Measurements from ENCODE around the gene GOLGA3.
A peak's percentile ranks its signal among the peaks of the same experiment; 100 is the strongest.
"Not testable (repeated sequence)": the region's sequence is repeated elsewhere in the genome, so short reads cannot be mapped to it uniquely, and the experiment has no call there.

The GOLGA3 gene

DNA sequence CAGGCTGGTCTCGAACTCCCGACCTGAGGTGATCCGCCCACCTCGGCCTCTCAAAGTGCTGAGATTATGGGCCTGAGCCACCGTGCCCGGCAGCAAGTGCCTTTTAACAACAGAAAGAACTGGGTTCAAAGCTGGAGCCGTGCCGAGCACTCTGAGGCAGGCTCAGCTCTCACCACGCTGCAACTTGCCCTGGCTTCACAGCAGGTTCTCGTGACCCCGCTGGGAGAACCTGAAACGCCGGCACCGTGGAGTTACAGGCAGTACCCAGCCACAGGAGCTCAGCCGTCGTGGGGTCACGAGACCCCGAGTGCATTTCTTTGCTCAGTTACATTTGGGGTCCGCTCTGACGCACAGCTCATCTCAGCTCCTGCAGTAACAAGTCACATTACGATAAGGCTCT lies 14.4 kb downstream of the GOLGA3 start:
- no peak for DNase-seq

DNA sequence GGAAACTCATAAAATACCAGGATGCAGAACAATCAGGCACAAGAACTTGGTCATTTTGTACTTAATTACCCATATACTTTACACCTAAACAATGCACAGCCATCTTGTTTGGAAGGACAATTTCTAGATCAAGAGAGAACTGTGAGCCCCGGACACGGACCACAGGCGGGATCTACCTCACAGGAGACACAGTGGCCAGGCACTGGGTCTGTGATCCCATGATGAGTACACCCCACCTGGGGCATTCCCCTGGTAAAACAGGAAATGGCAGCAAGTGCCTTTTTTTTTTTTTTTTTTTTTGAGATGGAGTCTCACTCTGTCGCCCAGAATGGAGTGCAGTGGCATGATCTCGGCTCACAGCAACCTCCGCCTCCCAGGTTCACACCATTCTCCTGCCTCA lies 15.2 kb downstream of the GOLGA3 start:
- no peak for DNase-seq

DNA sequence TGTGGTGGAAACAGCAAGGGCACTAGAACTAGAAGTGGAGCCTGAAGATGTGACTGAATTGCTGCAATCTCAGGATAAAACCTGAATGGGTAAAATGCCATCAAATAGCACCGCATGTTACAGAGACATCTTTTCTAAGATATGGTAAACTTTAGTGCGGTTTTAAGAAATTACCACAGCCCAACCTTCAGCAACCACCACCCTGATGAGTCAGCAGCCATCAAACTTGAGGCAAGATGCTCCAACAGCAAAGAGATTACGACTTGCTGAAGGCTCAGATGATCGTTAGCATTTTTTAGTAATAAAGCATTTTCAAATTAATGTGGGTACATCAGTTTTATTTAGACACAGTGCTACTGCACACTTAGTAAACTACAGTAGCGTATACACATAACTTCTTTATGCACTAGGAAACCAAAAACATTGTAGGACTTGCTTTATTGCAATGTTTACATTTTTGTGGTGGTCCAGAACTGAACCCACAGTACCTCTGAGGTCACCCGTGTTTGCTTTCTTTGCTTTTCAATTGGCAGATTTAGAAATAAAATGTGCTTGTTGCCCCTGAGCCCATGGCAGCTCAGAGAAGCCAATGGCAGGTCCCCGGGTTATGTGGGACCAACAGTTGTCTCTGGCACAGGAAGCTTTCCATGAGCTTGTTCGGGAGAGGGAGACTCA lies 15.9 kb downstream of the GOLGA3 start:
- DNase-seq = peak in 2 of 5 experiments; percentile 15 to 68

DNA sequence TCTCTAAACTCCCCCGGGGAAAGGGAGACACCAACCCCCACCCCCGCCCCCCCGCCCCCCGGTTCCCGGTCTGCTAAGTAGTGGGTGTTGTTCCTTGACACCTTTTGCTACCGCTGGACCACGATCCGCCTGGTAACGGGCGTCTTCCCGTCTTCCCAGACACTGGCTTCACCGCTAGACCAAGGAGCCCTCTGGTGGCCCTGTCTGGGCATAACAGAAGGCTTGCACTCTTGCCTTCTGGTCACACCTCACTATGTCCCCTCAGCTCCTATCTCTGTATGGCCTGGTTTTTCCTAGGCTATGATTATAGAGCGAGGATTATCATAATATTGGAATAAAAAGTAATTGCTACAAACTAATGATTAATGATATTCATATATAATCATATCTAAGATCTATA lies 19.3 kb downstream of the GOLGA3 start:
- not testable (repeated sequence) for DNase-seq

DNA sequence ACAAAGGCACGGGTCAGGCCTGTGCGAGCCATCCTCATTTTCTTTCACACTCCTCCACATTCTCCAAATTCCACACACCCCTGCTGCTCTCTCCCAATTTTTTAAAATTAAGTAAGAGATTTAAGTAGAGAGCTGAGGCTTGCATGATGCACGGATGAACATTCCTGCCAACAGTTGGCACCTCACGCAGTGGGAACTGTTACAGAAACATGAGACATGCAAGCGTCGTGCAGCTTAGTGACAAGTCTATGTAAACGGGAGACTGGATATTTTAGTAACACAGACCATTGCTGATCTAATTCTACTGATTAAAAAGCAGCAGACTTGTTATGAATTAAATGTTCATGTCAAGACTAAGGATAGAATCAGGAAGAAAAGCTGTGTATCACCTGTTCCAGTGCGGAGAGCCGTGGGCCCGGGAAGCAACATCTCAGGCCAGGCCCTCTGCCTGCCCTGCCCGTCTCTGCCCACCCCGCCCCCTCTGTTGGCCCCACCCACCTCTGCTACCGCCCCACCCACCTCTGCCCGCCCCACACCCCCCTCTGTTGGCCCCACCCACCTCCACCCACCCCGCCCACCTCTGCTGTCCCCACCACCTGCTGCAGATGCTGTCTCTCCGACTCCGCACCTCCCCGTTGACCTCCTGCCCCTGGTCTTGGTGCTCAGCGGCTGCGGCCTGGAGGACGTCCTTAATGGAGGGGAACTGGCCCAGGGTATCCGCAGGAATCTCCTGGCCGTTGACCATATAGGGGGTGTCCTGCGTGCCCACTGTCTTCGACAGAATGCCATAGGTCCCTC lies 21.2 kb downstream of the GOLGA3 start:
- no peak for DNase-seq

DNA sequence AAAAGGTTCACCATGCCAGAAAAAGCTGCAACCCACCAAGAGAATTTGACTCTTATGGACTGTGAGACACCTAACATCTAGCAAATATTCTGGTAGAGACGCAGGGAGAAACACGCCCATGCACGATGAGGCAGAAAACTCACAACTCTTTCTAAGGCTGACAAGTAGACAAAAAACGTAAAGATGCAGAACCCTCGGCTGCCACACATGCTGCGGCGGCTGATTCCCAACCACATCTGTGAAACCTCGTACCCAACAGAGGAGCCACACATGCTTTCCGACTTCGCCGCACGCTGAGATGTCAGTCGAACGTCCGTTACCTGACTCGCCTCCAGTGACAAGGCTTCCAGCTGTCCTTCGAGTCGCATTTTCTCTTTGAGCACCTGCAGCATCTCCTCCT lies 21.8 kb downstream of the GOLGA3 start:
- DNase-seq = no peak

DNA sequence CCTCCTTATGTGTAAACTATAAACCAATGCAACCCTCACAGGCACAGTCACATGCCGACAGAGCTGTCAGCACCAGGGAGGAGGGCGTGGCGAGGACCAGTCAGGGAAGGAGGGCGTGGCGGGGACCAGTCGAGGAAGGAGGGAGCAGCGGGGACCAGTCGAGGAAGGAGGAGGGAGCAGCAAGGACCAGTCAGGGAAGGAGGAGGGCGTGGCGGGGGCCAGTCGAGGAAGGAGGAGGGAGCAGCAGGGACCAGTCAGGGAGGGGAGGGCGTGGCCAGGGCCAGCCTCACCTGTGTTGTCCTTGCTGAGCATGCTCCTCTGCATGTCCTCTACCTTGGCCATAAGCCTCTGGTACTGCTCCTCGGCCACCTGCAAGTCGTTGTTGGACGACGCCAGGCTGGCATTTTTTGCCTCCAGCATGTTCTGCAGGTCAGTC lies 24.2 kb downstream of the GOLGA3 start:
- DNase-seq = no peak

DNA sequence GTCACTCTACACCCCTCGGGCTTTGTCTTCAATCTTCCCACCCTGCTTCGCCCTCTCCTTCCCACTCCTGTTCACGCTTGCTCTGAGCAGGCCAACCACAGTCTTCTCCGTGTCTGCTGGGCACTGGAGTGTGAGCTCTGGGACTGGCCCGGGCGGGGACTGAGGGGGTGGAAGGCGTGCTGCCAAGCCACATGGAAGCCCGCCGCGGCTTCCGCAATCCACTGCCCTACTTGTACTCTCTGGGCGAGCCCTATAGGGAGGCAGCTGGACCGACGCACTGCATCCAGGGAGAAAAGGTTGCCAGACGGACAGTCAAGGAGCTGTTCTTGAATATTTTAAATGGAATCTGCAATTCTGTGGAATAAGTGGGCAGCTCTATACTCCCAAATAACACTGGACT lies 24.8 kb downstream of the GOLGA3 start:
- no peak for DNase-seq

DNA sequence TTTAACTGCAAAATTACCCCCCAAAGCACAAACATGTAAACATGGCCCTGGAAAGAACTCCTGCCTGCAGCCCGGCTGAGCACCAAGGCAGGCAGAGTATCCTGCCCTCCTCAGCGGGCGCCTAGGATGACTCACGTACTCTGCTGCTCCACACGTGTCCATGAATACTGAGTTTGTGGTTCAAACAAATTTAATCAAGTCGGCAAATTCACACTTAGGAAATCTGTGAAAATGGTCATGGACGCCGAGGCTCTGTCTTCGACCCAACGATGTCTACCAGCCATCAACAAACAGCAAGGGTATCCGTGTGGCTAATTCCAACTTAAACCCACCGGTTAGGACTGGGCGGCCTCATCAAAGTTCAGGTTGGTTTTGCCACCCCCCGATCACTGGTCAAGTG lies 25.5 kb downstream of the GOLGA3 start:
- no peak for DNase-seq

DNA sequence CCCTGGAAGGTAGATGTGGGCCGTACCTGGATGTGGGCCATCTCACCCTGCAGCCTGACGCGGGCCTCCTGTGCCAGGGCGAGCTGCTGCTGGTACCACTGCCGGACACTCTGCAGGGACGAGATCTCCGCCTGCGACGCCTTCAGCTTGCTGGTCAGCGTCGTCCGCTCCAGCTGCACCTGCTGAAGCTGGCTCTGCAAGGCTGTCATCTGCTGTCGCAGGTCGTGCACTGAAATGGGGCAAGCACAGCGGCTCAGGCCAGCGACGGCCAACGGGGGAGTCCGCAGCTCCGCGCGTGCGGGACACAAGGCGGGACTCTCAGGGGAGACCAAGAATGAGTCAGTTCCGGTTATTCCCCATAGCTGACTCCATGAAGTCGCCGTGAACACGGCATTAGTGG lies 26.9 kb downstream of the GOLGA3 start:
- no peak for DNase-seq

DNA sequence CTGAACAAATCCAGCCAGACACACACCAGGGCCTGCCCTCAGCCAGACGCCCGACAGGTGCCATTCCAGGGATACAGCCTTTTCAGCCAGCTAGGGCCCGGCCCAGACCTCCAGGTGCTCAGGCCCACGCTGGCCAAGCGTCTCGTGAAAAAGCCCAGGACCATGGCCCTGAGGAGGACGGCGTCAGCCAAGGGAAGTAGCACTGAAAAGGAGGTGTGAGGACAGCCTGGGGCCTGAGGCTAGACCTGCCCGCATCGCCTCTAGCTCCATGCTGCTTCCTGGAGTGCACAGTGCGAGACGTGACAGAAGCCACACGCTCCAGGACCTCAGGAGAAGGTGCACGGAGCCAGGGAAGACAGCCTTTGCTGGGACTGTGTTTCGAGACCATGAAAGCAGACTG lies 29.8 kb downstream of the GOLGA3 start:
- DNase-seq = no peak

DNA sequence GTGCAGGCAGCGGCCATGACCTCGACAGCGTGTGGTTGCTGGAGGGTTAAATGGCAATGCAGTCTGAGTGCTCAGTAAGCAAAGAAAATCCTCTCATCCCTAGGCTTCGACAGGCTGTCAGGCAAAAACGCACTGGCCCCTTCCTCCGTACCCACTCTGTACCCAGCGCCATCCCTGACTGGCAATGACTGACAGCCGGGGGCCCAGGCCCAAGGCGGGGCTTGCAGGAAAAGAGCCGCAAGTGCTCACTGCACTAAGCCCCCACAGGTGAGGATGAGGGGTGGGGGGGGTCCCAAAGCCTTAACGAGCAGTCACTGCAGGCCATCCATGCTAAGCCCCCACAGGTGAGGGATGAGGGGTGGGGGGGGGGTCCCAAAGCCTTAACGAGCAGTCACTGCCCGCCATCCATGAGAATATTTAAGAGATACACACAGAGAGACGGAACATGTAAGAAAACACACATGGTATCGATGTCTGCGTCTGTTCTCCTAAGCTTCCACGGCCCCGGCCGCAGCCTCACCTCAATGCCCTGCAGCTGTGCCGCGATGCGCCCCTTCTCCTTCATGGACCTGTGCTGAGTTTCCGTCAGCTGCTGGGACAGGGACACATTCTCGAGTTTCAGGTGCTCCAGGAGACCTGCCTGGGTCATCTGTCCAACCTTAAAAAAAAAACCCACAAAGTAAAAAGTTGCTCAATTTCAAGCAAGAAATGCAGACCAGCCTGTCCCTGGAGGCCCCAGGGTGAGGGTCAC lies 30.7 kb downstream of the GOLGA3 start:
- DNase-seq = no peak

DNA sequence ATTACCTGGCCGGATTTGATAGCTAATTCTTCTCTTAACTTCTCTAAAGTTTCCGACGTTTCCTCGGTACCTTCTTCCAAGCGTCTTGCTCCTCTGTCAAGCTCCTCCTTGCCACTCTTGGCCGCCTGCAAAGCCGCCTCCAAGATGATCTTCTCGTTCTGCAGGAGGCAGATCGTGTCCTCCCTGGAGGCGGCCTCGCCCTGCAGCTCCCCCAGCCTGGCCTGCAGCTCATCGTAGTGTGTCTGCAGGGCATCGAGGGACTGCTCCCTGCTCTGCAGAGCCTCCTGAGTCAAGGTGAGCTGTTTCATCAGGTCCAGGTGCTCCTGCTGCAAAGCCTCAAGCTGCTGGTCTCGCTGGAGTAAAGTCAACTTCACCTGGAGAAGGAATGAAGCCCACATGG lies 32.8 kb downstream of the GOLGA3 start:
- DNase-seq = no peak

DNA sequence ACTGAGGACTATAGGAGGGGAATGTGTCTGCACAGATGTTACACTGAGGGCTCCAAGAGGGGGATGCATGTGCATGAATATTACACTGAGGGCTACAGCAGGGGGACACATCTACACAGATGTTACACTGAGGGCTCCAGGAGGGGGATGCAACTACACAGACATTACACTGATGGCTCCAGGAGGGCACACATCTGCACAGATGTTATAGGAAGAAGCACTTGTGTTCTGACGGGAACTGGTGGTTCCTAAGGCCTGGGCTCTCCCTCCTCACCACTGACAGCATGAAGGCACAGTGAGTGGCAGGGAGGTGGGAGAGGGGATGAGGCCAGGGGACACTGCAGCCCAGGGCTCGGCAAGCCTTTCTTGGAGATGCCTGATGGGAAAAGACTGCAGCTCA lies 36.7 kb downstream of the GOLGA3 start:
- DNase-seq = not testable (repeated sequence)

DNA sequence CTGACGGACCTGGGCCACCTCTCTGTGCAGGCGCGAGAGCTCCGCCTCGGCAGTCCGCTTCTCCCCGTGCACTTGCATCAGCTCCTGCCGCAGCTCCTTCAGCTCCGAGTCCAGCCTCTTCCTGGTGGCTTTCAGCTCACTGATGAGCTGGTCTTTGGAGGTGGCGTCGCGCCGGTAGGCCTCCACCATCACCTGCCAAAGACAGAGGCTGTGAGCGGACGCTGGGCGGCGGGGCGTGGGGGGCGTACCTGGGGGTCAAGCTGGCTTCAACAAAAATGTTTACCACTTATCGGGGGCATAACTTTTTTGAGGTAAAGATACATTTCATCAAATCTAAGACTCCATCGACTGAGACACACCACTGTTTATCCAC lies 39.6 kb downstream of the GOLGA3 start:
- DNase-seq = no peak

DNA sequence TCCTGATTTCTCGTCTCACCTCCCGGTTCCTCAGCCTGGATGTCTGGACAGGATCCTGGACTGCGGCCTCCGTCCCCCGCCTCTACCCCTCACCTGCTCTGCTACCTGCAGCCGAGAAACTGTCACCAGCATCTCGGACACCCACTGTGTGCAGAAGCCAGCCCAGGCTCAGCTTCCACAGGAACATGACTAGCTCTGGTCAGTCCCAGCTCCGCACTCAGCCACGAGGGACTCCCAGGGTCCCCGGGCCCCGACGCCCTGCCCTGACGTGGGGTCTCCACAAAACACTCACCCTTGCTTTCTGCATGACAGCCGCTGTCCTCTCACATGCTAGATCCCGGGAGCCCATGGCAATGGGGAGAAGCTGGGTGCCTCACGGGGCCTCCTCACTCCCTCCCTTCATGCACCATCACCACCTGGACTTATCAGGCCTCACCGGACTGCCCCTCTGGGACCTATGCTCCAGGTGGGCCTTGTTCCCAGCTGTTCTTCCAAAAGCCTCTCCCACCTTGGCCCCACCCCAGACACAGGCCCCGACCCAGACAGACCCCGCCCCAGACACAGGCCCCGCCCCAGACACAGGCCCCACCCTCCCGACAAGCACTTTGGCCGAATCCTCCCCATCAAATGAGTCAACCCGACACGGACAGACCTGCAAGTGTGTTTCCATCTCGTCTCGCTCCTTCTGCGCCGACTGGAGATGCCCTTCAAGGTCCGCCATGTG lies 40.1 kb downstream of the GOLGA3 start:
- no peak for DNase-seq

DNA sequence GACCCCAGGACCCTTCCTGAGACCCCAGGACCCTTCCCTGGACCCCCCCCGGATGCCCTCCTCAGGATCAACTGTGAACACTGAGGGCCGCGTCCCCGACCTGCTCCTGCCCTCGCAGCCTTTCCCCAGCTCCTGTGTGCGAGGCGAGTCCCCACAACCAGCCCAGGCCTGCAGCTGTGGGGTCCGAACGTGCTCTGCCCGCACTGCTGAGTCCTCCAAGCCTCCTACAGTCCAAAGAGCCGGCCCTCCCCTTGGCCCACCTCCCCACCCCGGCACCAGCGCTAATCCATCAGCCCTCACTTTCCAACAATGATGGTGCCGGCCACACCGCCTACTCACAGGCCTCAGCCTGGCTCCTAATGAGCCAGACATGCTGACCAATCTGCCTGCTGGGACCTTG lies 40.8 kb downstream of the GOLGA3 start:
- DNase-seq = no peak

DNA sequence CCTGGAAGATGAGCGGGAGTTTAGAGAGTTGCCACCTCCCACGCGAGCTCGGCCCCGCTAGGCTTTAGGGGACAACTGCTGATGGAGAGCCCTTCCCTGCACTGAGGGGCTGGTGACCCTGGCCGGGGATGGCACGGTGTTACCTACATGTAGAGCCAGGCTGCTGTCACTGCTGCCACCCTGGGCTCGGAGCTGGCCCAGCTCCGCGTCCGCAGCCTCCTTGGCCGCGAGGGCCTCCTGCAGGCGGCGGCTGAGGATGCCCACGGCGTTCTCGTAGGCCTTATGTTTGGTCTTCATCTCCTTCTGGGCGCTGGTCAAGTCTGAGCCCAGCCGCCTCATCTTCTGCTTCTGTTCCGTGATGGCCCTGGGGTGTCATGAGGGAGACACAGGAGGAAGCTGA lies 42.5 kb downstream of the GOLGA3 start:
- no peak for DNase-seq

DNA sequence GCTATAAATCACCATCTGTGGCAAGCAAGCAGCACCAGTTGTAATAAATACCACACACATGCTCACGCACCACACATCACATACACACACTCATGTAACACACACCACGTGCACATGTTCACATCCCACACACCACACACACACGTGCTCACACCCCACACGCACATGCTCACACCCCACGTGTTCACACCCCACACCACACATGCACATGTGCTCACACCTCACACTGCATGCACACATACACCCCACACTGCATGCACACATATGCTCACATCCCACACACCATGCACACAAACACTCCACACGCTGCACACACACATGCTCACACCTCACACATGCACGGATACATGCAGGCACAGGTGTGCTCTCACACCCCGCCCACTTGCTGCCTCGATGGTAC lies 44.1 kb downstream of the GOLGA3 start:
- no peak for DNase-seq

DNA sequence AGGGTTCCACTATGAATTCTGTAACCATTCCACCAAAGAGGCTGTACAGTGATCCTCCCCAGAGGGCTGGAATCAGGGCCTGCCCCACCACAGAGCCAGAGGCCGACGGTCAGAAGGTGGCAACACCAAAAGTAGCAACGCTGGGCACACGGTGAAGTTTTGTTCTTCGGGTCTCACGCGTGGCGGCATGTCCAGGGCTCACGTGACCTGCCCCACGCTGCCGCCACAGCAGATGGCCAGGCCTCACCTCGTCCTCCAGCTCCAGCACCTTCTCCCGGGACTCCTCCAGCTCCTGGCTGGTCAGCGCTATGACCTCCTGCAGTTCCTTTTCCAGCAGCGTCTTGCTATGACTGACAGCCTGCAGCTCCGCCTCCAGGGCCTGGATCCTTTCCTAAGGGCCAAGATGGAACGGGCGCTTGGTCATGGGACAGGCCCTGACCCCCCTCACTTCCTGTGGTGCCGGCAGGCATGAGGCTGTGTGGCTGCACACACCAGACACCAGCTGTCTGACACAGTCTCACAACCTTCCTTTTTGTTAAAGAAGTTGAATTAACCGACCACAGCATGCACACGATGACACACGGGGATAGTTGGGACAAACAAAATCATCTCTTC lies 44.6 kb downstream of the GOLGA3 start:
- no peak for DNase-seq

DNA sequence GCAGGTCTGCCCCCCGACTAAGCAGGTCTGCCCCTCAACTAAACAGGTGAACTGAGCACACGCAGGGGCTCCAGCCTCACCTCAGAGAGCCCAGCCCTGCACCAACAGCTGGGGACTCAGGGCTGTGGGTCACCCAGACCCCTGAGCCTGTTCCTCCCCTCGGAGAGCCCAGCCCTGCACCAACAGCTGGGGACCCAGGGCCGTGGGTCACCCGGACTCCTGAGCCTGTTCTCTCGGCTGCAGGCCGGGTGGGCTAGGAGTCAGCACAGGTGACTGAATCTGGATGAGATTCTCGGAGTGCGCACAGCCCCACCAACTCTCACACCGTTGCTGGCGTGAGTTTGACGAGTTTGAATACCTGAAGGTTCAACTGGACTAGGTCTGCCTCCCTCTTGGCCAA lies 46.7 kb downstream of the GOLGA3 start:
- DNase-seq = no peak

DNA sequence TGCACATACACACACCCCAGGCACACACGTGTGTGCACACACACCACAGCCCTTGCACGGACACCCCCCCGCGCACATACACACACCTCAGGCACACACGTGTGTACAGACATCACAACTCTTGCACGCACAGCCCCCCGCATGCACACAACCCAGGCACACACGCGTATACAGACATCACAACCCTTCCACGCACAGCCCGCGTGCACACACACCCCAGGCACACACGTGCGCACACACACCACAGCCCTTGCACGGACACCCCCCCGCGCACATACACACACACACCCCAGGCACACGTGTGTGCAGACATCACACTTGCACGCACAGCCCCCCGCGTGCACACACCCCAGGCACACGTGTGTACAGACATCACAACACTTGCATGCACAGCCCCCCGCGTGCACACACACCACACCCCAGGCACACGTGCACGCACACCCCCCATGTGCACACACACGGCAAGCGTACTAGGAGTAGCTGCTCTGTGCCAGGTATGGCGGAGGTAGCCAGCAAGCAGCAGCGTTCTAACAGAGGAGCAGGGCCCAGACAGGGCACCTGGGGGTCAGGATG lies 48.8 kb downstream of the GOLGA3 start:
- DNase-seq = no peak

Measured in T-helper 2 cell (primary cell).